Cardiac fibroblast (primary cell): Measurements from ENCODE around the gene MMS19.
A peak's percentile ranks its signal among the peaks of the same experiment; 100 is the strongest.
"Not testable (repeated sequence)": the region's sequence is repeated elsewhere in the genome, so short reads cannot be mapped to it uniquely, and the experiment has no call there.

Source experiments
- DNase-seq, 2 donors: peaks; one replicate each; pipeline versions ENCODE4 v3.0.0 to v3.0.0-alpha.2; 2010; ENCODE audit warnings: low read depth in 2 of 2
- H3K4me3 ChIP-seq, 2 donors: replicated peaks in 1 of 2; 1 replicate in 1 of 2; 2 replicates in 1 of 2; pipeline ENCODE4 v1.5.1; 2011; ENCODE audit warnings: low read depth in 2 of 2, low read length in 2 of 2, mild to moderate bottlenecking in 2 of 2, moderate library complexity in 1 of 2
- CTCF ChIP-seq: IDR thresholded peaks from one replicate; pipeline ENCODE4 v1.5.1; 2011; ENCODE audit warnings: low read depth, mild to moderate bottlenecking, low read length, inconsistent platforms

The MMS19 gene

GRCh38 chr10:97534746-97535367 lies 36.6 kb upstream of the MMS19 start:
- H3K4me3 ChIP-seq: no peak overlapping the region
- peak; percentile 52 to 56 for DNase-seq
- peak; percentile 67 for TF ChIP-seq CTCF

- TF ChIP-seq CTCF: no peak
- H3K4me3 ChIP-seq: no peak overlapping the region
- DNase-seq: no peak
Measured at GRCh38 chr10:97533888-97534287, 35.7 kb upstream of the MMS19 start.

GRCh38 chr10:97532935-97533671 lies 34.9 kb upstream of the MMS19 start:
- no peak overlapping the region for H3K4me3 ChIP-seq
- no peak for TF ChIP-seq CTCF
- DNase-seq: peak; percentile 19 to 73

GRCh38 chr10:97531401-97531986 lies 33.3 kb upstream of the MMS19 start:
- no peak for TF ChIP-seq CTCF
- DNase-seq: peak in 1 of 2 donors; percentile 54
- H3K4me3 ChIP-seq: no peak overlapping the region

GRCh38 chr10:97529685-97530465 lies 31.7 kb upstream of the MMS19 start:
- no peak for DNase-seq
- TF ChIP-seq CTCF: no peak
- no peak overlapping the region for H3K4me3 ChIP-seq

- DNase-seq, H3K4me3 ChIP-seq: not testable (repeated sequence)
Measured at GRCh38 chr10:97528876-97529275, 30.7 kb upstream of the MMS19 start.

- no peak for DNase-seq
- no peak overlapping the region for H3K4me3 ChIP-seq
- no peak for TF ChIP-seq CTCF
Measured at GRCh38 chr10:97525683-97526110, 27.5 kb upstream of the MMS19 start.
